GM21360 (cell line): ENCODE data around the gene LRRC73.
"Not testable (repeated sequence)": the region's sequence is repeated elsewhere in the genome, so short reads cannot be mapped to it uniquely, and the experiment has no call there.

ENCODE experiments used
- ATAC-seq: cut with Tn5 transposase; IDR thresholded peaks from one replicate; pipeline ENCODE4 v1.9.1; 2021; ENCODE audit warnings: mild to moderate bottlenecking, moderate library complexity; ENCODE audit not compliant: unreplicated experiment

LRRC73 gene

GRCh38 chr6:43467265-43467664, 42.9 kb downstream of the LRRC73 start:
- ATAC-seq = not testable (repeated sequence)

GRCh38 chr6:43465948-43466347, 44.2 kb downstream of the LRRC73 start:
- no peak for ATAC-seq

- no peak for ATAC-seq
These were observed 45.8 kb downstream of the LRRC73 start for GRCh38 chr6:43464337-43464736.

- ATAC-seq = no peak
These were observed 48.2 kb downstream of the LRRC73 start for GRCh38 chr6:43461936-43462335.

- ATAC-seq = no peak
These were observed 50.1 kb downstream of the LRRC73 start for GRCh38 chr6:43460032-43460431.

- ATAC-seq = no peak
These were observed 50.6 kb downstream of the LRRC73 start for GRCh38 chr6:43459535-43459934.

GRCh38 chr6:43458154-43458553, 52.0 kb downstream of the LRRC73 start:
- not testable (repeated sequence) for ATAC-seq

- no peak for ATAC-seq
These were observed 52.5 kb downstream of the LRRC73 start for GRCh38 chr6:43457643-43458042.
